ENCODE results near the gene EPB41L5. TPM values are rescaled to one million over a fixed set of nuclear protein-coding genes. Genes with fewer than 3 reads are reported as not detected.

The EPB41L5 gene
- total and polyA plus RNA-seq, 4 donors: 19.7 to 88.4 (median 30.3) TPM

GRCh38 chr2:120053891-120054290 lies 41.0 kb downstream of the EPB41L5 start:
- no peak for TF ChIP-seq HNF4A (conservative IDR thresholded peaks at IDR 0.05)
- TF ChIP-seq NR2F2 (IDR thresholded peaks at IDR 0.05): no peak
- TF ChIP-seq EGR1 (IDR thresholded peaks at IDR 0.05; ENCODE audit: low read depth in 2 of 2): no peak
- TF ChIP-seq RXRA (IDR thresholded peaks at IDR 0.05): no peak
- no peak for TF ChIP-seq TAF1 (conservative IDR thresholded peaks at IDR 0.05)
- no peak for TF ChIP-seq GABPA (IDR thresholded peaks at IDR 0.05 in 1 of 2, conservative IDR thresholded peaks at IDR 0.05 in 1 of 2)
- no peak for TF ChIP-seq CTCF (IDR thresholded peaks at IDR 0.05; ENCODE audit: low read depth, low read length, missing input control)
- Histone ChIP-seq H3K27ac (ENCODE audit: low read depth in 1 of 2, low read length in 2 of 2) (no peak overlapping the region), H3K4me1 (ENCODE audit: control insufficient read depth in 4 of 4, insufficient read depth in 4 of 4, low read length in 3 of 4) (no peaks in the 10 kb centered on the region), H3K4me3 (ENCODE audit: low read depth in 1 of 3, low read length in 3 of 3) (no peak overlapping the region), H3K9me3 (ENCODE audit: control insufficient read depth in 4 of 4, low read length in 3 of 4) (no peaks in the 10 kb centered on the region), H3K27me3 (ENCODE audit: control insufficient read depth in 4 of 4, insufficient read depth in 4 of 4, low read length in 3 of 4) (no peaks in the 10 kb centered on the region), H3K9ac (ENCODE audit: low read depth in 1 of 2, low read length in 2 of 2) (no peak overlapping the region), H3K36me3 (ENCODE audit: control insufficient read depth in 4 of 4, insufficient read depth in 3 of 4, low read depth in 1 of 4, low read length in 3 of 4) (no peaks in the 10 kb centered on the region)
- DNase-seq (ENCODE audit: low spot score): no peak
- 91% methylated on average over 3 of the region's 3 CpGs for WGBS

- DNase-seq (ENCODE audit: low spot score): no peak
- no peak overlapping the region for H3K4me3 ChIP-seq (ENCODE audit: low read depth in 1 of 3, low read length in 3 of 3)
- no peaks in the 10 kb centered on the region for H3K9me3 ChIP-seq (ENCODE audit: control insufficient read depth in 4 of 4, low read length in 3 of 4)
- no peaks in the 10 kb centered on the region for H3K36me3 ChIP-seq (ENCODE audit: control insufficient read depth in 4 of 4, insufficient read depth in 3 of 4, low read depth in 1 of 4, low read length in 3 of 4)
- H3K27ac ChIP-seq (ENCODE audit: low read depth in 1 of 2, low read length in 2 of 2): no peak overlapping the region
- peaks cover 0 to 2% (median 0%) of the 10 kb centered on the region in 4 donors for H3K4me1 ChIP-seq (ENCODE audit: control insufficient read depth in 4 of 4, insufficient read depth in 4 of 4, low read length in 3 of 4)
- no peak for TF ChIP-seq YY1 (IDR thresholded peaks at IDR 0.05)
- TF ChIP-seq REST (IDR thresholded peaks at IDR 0.05): no peak
- no peak for TF ChIP-seq HNF4A (conservative IDR thresholded peaks at IDR 0.05)
- no peak for TF ChIP-seq ZBTB33 (IDR thresholded peaks at IDR 0.05)
- TF ChIP-seq FOXA2 (IDR thresholded peaks at IDR 0.05): no peak
- TF ChIP-seq NR2F2 (IDR thresholded peaks at IDR 0.05): no peak
- no peak for TF ChIP-seq FOXA1 (IDR thresholded peaks at IDR 0.05)
- TF ChIP-seq TAF1 (conservative IDR thresholded peaks at IDR 0.05): no peak
- no peak for TF ChIP-seq ATF3 (IDR thresholded peaks at IDR 0.05)
- no peak for TF ChIP-seq RAD21 (IDR thresholded peaks at IDR 0.05)
- TF ChIP-seq EGR1 (IDR thresholded peaks at IDR 0.05; ENCODE audit: low read depth in 2 of 2): no peak
- TF ChIP-seq MAX (IDR thresholded peaks at IDR 0.05): no peak
- no peak for TF ChIP-seq CTCF (IDR thresholded peaks at IDR 0.05; ENCODE audit: low read depth, low read length, missing input control)
- no peak for TF ChIP-seq RXRA (IDR thresholded peaks at IDR 0.05)
- no peak for TF ChIP-seq HNF4G (IDR thresholded peaks at IDR 0.05)
- no peak for TF ChIP-seq SP1 (IDR thresholded peaks at IDR 0.05)
- no peak for TF ChIP-seq GABPA (IDR thresholded peaks at IDR 0.05 in 1 of 2, conservative IDR thresholded peaks at IDR 0.05 in 1 of 2)
- TF ChIP-seq JUND (IDR thresholded peaks at IDR 0.05): no peak
- no peak overlapping the region for H3K9ac ChIP-seq (ENCODE audit: low read depth in 1 of 2, low read length in 2 of 2)
- H3K27me3 ChIP-seq (ENCODE audit: control insufficient read depth in 4 of 4, insufficient read depth in 4 of 4, low read length in 3 of 4): no peaks in the 10 kb centered on the region
- WGBS: 91% methylated on average over 8 of the region's 8 CpGs
These were observed 46.6 kb downstream of the EPB41L5 start for GRCh38 chr2:120059483-120059882.

Data from liver (tissue), 9 donors.